HepG2 (cell line): Measurements from ENCODE around the gene SERPINA6.

Experiments
- BCLAF1 ChIP-seq: fragments of 450-650 bp; IDR thresholded peaks from 2 replicates; pipeline ENCODE4 v1.6.1; 2017; ENCODE audit warnings: mild to moderate bottlenecking
- FOXK1 ChIP-seq: sonication (generic); formaldehyde crosslinking; IDR thresholded peaks from 2 replicates; pipeline ENCODE4 v1.4.0; 2020; ENCODE audit warnings: low read depth, missing genetic modification reagents, borderline replicate concordance
- NR2F6 ChIP-seq, 2 experiments: IDR thresholded peaks; 2 replicates each; pipeline ENCODE4 v1.6.1; 2016; ENCODE audit warnings: antibody characterized with exemption in 1 of 2, mild to moderate bottlenecking in 1 of 2
- PRPF4 ChIP-seq: fragments of 200-400 bp; formaldehyde crosslinking; IDR thresholded peaks from 2 replicates; pipeline ENCODE4 v1.6.1; 2016; ENCODE audit warnings: low read length, low read depth; ENCODE audit not compliant: poor library complexity, severe bottlenecking
- SKIL ChIP-seq: sonication (generic); formaldehyde crosslinking; IDR thresholded peaks from 2 replicates; pipeline ENCODE4 v1.8.0; 2022; ENCODE audit warnings: missing genetic modification reagents, mild to moderate bottlenecking, moderate library complexity, borderline replicate concordance
- SRSF1 ChIP-seq: fragments of 200-400 bp; formaldehyde crosslinking; optimal IDR thresholded peaks from 2 replicates; pipeline ENCODE3; 2017; ENCODE audit warnings: mild to moderate bottlenecking, low read depth, low read length, moderate library complexity
- TCF7L2 ChIP-seq: IDR thresholded peaks from 2 replicates; pipeline ENCODE4 v1.6.1; 2011; ENCODE audit warnings: mild to moderate bottlenecking, low read depth, low read length, moderate library complexity
- ZNF629 ChIP-seq: sonication (generic); formaldehyde crosslinking; conservative IDR thresholded peaks from 2 replicates; pipeline ENCODE4 v1.5.0; 2020; ENCODE audit warnings: missing genetic modification reagents

GRCh38 chr14:94292872-94293577 lies 30.1 kb downstream of the SERPINA6 start, which contains the start of gene SERPINA10:
- no peak for TF ChIP-seq SRSF1
- TF ChIP-seq PRPF4, result peak; percentile 32
- TF ChIP-seq SKIL (CRISPR knock-in tag), result no peak
- no peak for TF ChIP-seq FOXK1 (CRISPR knock-in tag)
- TF ChIP-seq NR2F6 (IDR thresholded peaks at IDR 0.05), result peak; percentile 47; the same call in 1 of the 2 replicates
- TF ChIP-seq NR2F6 (CRISPR knock-in tag; IDR thresholded peaks at IDR 0.05), result peak; percentile 54; the same call in 1 of the 2 replicates
- TF ChIP-seq ZNF629 (CRISPR knock-in tag), result no peak
- TF ChIP-seq TCF7L2, result no peak
- TF ChIP-seq BCLAF1, result no peak
